Endometrium (tissue), 2 donors: ENCODE results near the gene RPRD2.
A peak's percentile ranks its signal among the peaks of the same experiment; 100 is the strongest.
"Not testable (repeated sequence)": the region's sequence is repeated elsewhere in the genome, so short reads cannot be mapped to it uniquely, and the experiment has no call there.

Experiments
- FAIRE-seq: peaks from 2 replicates; lab custom pipeline; 2012; peaks lifted over from hg19 to GRCh38; lab: Jason Lieb, UNC
- donor health status: control.
- donor health status: control.

The RPRD2 gene

GRCh38 chr1:150363426-150364230 is at the start of gene RPRD2:
Gene RPRD2, plus strand, starts transcription at chr1:150364147. Its CDS starts 568 bp downstream, at chr1:150364715.
- peak; percentile 79 for FAIRE-seq

GRCh38 chr1:150314691-150315090 is 49.3 kb upstream of the RPRD2 start:
- not testable (repeated sequence) for FAIRE-seq

- FAIRE-seq, result no peak
These were observed 43.3 kb upstream of the RPRD2 start for GRCh38 chr1:150320667-150320978.

GRCh38 chr1:150321826-150322166 is 42.2 kb upstream of the RPRD2 start:
- no peak for FAIRE-seq

GRCh38 chr1:150322310-150322709 is 41.6 kb upstream of the RPRD2 start:
- no peak for FAIRE-seq

GRCh38 chr1:150332651-150333290 is 31.2 kb upstream of the RPRD2 start:
- FAIRE-seq, result no peak

GRCh38 chr1:150346316-150346715 is 17.6 kb upstream of the RPRD2 start:
- no peak for FAIRE-seq

GRCh38 chr1:150352866-150353265 is 11.1 kb upstream of the RPRD2 start:
- no peak for FAIRE-seq

- no peak for FAIRE-seq
These were observed 1.1 kb upstream of the RPRD2 start for GRCh38 chr1:150362721-150363425.

- FAIRE-seq, result no peak
These were observed 470 bp downstream of the RPRD2 start for GRCh38 chr1:150364231-150365003.

GRCh38 chr1:150365941-150366340 is 2.0 kb downstream of the RPRD2 start:
- no peak for FAIRE-seq

- no peak for FAIRE-seq
These were observed 2.7 kb downstream of the RPRD2 start for GRCh38 chr1:150366416-150367296.

GRCh38 chr1:150371110-150371509 is 7.2 kb downstream of the RPRD2 start:
- no peak for FAIRE-seq

GRCh38 chr1:150372580-150372979 is 8.6 kb downstream of the RPRD2 start:
- no peak for FAIRE-seq

GRCh38 chr1:150376110-150376509 is 12.2 kb downstream of the RPRD2 start:
- no peak for FAIRE-seq

GRCh38 chr1:150383631-150384324 is 19.8 kb downstream of the RPRD2 start:
- FAIRE-seq, result no peak

- FAIRE-seq, result no peak
These were observed 21.8 kb downstream of the RPRD2 start for GRCh38 chr1:150385537-150386445.

- FAIRE-seq, result no peak
These were observed 22.6 kb downstream of the RPRD2 start for GRCh38 chr1:150386592-150386991.

- no peak for FAIRE-seq
These were observed 23.3 kb downstream of the RPRD2 start for GRCh38 chr1:150387200-150387599.

GRCh38 chr1:150388241-150388640 is 24.3 kb downstream of the RPRD2 start:
- FAIRE-seq, result no peak
